ENCODE results near the gene MSLN.

- TF ChIP-seq POLR2A (IDR thresholded peaks at IDR 0.05; ENCODE audit: low read depth) (no peak), CTCF (IDR thresholded peaks at IDR 0.05) (no peak), POLR2AphosphoS5 (IDR thresholded peaks at IDR 0.05) (no peak), EP300 (IDR thresholded peaks at IDR 0.05) (no peak)
Measured at GRCh38 chr16:726188-726437, 34.4 kb upstream of the MSLN start.

Measured in esophagus muscularis mucosa (tissue), 4 donors.